T-helper 9 cell (primary cell): Measurements from ENCODE around the gene RABEP2.
"Not testable (repeated sequence)": the region's sequence is repeated elsewhere in the genome, so short reads cannot be mapped to it uniquely, and the experiment has no call there.

Experiments used
- DNase-seq: peaks from one replicate; pipeline ENCODE4 v3.0.0-alpha.2; 2020

The RABEP2 gene

DNA sequence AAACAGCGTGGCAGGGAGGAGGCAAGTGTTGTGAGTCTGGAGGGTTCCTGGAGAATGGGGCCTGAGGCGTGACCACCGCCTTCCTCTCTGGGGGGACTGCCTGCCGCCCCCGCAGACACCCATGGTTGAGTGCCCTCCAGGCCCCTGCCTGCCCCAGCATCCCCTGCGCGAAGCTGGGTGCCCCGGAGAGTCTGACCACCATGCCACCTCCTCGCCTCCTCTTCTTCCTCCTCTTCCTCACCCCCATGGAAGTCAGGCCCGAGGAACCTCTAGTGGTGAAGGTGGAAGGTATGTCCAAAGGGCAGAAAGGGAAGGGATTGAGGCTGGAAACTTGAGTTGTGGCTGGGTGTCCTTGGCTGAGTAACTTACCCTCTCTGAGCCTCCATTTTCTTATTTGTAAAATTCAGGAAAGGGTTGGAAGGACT lies 6.8 kb upstream of the RABEP2 start, which contains the start of gene CD19:
Gene CD19 (plus strand): TSS at position 171 of the 425 bp plus-strand sequence. CDS start 30 bp downstream, at position 201.
- no peak for DNase-seq

DNA sequence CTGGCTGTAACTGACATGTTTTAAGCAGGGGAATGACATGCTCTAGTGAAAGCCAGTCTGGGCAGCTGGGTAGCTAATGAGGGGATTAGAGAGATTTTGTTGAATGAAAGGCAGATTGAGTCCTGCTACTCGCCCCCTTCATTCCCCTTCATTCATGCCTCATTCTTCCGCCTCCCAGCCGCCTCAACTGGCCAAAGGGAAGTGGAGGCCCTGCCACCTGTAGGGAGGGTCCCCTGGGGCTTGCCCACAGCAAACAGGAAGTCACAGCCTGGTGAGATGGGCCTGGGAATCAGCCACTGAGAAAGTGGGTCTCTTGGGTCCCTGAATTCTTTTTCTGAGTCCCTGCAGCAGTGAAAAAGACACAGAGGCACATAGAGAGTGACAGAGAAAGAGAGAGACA lies 5.6 kb upstream of the RABEP2 start:
- no peak for DNase-seq

DNA sequence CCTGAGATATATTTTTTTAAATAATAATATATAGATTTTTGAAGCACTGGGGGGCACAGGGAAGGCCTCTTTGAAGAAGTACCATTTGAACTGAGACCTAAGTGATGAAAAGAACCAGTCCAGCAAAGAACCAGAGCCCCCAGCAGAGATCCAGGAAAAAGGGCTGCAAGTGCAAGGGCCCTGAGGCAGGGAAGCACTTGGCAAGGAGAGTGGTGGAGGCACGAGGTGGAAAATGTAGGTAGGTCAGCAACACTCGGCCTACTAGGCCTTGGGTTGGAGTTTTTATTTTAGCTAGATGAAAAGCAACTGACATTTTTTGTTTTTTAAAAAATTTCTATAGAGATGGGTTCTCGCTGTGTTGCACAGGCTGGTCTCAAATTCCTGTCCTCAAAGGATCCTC lies 5.2 kb upstream of the RABEP2 start:
- no peak for DNase-seq

DNA sequence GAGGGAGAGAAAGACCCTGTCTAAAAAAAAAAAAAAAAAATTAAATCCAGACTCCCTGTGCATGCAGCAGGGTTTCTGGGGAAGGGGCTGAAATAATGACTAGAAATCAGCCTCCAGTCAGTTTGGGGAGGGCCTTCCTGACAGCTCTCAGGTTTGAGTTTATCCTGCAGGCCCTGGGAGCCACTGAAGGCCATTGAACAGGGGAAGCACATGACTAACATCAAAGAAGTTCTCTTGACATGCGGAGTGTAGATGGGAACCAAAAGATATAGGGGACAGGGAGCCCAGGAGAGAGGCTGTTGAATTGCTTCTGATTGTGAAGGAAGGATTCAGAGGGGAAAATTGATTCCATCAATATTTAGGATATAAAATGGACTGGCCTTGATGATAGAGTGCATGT lies 2.8 kb upstream of the RABEP2 start:
- no peak for DNase-seq

DNA sequence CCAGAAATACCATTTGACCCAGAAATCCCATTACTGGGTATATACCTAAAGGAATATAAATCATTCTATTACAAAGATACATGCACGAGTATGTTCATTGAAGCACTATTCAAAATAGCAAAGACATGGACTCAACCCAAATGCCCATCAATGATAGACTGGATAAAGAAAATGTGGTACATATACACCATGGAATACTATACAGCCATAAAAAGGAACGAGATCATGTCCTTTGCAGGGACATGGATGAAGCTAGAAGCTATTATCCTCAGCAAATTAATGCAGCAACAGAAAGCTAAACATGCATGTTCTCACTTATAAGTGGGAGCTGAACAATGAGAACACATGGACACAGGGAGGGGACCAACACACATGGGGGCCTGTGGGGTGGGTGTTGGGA lies 1.2 kb upstream of the RABEP2 start:
- DNase-seq, result not testable (repeated sequence)

DNA sequence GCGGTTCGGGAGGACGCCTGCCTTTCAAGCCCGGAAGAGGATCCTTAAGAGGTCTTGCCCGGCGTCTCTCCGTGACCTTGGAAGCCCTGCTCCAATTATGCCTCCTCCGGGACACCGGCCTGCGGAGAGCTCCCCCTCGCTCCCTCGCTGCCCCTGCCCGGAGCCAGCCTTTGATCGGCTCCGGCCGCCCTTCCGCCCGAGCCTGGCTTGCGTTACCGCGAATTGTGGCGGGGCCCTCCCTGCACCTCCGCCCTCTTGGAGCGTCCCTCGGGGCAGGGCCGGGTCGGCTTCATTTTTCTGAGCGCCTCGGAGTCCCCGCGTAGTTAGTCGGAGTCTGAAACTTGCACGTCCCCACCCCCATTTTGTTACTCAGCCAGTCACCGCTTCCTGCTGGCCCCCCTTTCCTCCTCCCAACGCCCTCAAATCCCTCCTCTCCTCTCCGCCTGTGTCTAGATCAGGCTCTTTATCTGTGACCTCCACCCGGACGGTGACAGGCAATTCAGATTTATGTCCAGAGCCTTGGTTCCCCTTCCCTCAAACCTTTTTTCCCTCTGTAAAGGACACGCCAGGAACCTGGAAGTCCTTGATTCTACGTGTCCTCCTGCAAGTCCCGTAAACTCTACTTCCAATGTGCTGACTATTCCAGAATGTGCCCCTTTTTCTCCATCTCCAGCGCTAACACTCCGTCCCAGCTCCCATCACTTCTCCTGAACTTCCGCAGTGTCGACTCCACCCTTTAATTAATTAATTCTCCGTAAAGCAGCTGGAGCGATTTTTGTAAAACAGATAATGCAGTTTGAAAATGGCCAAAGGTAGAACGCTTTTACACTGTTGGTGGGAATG lies 569 bp upstream of the RABEP2 start:
- peak; percentile 66 for DNase-seq

DNA sequence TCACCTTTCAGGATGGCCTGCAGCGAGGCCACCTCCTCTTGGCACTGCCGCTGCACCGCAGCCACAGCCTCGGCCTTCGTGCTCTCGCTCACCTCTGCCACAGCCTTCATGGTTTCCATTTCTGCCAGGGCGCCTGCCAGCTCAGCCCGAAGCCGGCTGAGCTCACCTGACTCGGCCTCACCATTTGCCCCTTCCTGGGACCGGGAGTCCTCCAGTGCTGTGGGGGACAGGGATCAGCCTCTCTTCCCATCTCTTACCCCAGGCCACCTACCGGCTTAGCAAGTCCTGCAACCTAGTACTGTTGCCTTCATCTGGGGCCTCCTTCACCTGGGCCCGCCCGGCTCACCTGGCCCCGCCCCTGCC lies 658 bp downstream of the RABEP2 start:
- no peak for DNase-seq

DNA sequence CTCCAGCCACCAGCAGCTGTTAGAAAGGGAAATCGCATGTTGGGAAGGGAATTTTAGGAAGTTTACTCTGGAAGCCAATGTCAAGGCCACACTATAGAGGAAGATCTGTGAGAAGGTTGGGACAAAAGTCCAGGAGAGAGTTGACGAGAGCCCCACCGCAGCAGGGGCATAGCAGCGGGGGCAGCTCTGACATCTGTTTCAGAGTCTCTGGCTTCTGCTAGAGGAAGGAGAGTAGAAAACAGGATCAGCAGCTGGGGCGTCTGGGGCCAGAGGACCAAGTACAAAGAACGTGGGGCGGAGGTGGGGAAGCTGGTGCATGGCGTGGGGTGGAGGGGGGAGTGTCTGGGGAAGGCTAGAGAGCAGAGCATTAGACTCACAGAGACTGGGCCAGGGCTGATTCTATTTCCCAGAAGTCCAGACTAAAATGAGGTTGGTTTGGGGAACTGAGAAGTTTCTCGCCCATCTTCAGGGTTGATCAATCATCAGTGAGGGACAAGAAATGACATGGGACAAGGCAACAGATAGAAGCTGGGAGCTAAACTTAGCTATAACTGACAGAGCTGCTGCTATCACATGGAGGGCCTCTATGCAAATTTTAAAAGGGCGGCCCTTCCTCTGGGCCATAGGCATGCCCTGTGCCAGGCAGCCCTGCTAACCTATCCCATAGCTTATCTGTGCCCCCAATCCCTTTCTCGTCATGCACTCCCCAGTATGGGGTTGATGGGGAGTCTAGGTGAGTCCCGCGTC lies 1.2 kb downstream of the RABEP2 start:
- DNase-seq, result no peak

DNA sequence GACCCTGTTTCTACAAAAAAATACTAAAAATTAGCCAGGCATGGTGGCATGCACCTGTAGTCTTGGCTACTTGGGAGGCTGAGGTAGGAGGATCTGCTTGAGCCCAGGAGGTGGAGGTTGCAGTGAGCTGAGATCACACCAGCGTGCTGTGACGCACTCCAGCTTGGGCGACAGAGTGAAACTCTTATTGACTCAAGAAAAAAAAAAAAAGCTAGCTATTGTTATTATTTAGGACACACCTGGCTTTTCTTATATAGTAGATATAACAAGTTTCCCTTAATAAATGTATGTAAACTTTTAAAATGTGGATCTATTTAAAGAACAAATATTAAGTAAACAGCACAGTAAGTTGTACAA lies 1.8 kb downstream of the RABEP2 start:
- DNase-seq, result no peak

DNA sequence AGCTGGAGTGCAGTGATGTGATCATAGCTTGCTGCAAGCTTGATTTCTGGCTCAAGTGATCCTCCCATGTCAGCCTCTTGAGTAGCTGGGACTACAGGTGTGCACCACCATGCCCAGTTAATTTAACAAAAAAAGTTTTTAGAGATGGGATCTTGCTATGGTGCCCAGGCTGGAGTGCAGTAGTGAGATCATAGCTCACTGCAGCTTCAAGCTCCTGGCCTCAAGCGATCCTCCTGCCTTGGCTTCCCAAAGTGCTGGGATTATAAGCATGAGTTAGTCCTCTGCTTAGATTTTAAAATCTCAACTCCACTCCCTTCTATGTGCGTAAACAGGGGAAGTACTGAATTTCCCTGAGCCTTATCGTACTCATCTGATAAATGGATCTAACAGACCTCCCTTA lies 6.3 kb downstream of the RABEP2 start:
- no peak for DNase-seq

DNA sequence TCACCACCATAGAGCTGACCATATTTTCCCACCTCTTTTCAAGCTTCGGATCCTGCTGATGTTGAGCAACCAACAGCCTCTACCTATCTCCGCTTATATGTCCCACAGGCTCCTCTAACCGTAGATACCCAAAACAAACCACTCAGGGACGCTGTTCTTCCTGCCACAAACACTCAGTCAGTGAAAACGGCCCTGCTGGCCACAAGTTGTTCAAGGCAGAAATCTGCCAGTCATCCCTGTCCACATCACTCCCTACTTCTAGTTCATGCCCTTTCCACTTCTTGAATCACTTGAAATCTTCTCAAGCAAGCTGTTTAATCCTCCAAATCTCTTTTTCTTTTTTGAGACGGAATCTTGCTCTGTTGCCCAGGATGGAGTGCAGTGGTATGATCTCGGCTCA lies 7.9 kb downstream of the RABEP2 start:
- DNase-seq, result no peak

DNA sequence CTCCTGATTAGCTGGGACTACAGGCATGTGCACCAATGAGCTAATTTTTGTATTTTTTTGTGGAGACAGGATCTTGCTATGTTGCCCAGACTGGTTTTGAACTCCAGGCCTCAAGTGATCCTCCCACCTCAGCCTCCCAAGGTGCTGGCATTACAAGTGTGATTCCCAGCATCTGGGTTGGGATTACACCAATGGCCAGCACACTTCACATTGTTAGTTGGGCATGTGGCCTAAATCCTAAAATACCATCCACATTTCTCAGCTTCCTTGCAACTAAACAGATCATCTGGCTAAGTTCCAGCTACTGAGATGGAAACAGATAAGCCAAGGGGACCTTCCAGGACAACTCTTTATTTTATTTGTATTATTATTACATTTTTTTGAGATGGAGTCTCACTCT lies 9.9 kb downstream of the RABEP2 start:
- no peak for DNase-seq

DNA sequence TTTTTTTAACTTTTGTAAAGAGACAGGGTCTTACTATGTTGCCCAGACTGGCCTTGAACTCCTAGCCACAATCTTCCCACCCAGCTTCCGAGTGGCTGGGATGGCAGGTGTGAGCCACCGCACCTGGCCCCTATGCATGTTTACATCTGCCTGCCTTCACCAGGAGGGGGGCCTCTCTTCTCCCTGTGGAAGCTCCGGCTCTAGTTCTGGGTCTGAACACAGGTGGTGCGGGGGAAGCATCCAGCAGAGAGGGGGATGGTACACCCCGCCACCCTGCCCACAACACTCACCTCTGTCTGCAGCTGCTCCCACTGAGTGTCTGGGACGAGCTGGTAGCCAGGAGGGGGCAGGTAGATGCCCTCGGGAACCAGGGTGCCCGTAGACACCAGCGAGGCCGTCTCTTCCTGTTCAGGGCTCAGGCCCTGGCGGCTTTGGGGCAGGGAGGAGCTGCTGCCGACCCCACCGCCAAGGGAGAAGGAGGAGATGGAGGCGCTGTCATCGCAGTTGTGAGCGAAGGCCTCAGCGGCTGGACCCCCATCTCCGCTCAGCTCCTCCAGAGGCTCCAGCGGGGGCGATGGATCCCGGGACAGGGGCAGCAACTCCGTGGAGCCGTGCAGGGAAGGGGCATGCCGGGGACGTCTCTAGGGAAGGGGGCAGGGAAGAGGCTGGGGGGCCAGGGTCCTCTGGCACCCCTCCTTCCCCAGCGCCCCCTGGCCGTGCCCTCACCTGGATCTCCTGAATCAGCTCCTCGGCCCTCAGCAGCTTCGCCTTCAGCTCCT lies 10.9 kb downstream of the RABEP2 start:
- DNase-seq, result no peak

DNA sequence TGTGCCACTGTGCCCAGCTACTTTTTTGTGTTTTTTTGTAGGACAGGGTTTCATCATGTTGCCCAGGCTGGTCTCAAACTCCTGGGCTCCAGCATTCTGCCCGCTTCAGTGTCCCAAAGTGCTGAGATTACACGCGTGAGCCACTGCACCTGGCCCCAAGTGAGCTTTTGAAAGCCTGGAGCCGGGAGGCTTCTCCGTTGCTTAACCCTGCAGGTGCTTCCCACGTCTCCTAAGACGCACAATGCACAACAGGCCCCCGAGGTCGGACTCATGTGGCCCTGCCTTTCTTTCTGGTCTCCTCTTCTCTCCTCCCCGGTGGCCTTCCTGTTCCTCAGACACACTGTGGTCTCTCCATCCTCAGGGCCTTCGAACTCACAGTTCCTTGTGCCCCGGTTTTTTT lies 12.5 kb downstream of the RABEP2 start:
- DNase-seq, result no peak

DNA sequence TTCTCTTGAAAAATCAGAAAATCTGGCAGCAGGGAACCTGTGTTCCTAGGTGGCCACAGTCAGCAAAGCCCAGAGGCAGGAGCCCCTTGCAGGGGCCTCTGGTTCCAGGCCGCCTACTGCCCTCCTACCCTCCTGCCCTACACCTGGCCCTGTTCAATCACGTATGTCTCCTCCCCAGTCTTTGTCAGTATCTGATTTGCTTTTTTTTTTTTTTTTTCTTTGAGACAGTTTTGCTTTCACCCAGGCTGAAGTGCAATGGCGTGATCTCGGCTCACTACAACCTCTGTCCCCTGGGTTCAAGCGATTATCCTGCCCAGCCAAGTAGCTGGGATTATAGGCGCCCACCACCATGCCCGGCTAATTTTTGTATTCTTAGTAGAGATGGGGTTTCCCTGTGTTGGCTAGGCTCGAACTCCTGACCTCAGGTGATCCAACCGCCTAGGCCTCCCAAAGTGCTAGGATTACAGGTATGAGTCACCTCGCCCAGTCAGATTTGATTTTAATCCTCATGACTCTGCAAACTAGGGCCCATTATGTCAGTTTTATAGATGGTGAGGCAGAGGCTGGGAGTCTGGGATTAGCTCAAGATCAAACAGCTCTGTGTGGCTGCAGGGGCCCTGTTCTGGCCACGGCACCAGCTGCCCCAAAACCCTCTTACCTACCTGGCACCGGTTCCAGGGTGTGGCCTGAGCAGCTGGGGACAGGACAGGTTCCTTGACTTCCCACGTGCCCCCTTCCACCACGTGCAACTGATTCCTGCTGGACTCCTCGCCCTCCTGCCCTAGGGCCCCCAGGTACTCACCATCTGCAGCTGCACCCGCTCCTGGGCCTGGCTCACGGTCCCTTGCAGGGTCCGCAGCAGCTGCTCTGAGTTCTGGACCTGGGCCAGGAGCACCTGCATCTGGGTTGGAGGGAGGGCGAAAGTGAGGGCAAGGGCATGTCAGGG lies 14.7 kb downstream of the RABEP2 start:
- DNase-seq, result no peak

DNA sequence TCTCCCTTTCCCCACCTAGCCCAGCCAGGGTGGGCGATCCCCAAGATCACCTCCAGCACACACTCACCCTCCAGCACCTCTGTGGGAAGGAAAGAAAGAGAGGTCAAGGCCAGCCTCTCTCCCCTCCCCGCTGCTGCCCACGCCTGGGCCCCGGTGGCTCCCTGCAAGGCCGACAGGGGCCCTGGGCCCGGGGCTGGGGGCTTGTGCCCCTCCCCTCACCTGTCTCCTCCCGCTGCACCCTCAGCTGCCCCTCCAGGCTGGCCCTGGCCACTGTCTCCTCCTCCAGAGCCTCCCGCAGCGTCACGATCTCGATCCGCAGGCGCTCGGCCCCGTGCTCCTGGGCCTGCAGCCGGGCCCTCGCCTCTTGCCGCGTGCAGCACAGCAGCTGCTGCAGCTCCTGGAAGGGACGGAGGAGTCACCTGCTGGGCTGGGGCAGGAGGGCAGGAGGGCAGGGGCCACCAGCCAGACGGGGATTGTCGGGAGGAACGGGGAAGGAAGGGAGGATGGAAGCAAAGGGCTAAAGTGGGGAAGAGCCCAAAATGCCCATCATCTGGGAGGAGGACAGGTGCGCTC lies 19.2 kb downstream of the RABEP2 start:
- DNase-seq, result no peak

DNA sequence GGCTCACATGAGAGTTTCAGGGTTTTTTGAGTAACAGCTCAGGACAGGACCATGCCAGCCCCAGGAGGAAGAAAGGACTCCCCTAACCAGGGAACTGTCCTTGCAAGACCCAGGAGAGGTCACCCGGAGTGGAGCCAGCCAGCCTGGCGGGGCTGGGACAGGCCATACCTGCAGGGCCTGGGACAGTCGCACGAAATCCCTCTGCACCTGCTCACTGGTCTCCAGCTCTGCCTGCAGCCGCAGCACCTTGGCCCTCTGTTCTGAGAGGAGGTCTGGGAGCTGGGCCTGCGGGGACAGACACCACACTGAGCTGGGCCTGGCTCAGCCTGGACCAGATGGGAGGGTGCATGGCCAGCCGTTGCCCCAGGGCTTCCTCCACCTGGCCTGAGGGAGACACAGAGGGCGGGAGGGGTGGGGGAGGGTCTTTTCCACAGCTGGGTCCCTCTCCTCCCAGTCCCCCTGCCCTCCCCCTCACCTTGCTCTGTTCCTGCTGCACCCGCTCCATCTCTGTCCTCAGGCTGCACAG lies 19.7 kb downstream of the RABEP2 start:
- no peak for DNase-seq

DNA sequence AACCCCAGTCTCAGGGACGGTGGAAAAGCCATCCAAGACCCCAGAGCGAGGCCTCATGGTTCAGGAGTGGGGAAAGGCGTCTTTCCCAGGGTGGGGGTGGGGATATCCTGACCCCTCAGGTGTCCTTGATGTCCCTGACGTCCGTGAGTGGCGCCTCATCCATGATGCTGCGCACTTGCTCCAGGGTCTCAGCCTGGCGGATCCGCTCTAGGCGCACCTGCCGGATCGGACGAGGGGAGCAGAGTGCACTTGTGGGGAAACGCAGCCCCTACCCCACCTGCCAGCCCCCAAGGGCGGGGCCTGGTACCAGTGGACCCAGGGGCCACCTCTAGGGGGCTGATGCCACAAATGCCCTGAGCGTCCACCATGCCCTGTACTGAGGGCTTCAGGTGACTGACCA lies 20.2 kb downstream of the RABEP2 start:
- no peak for DNase-seq

DNA sequence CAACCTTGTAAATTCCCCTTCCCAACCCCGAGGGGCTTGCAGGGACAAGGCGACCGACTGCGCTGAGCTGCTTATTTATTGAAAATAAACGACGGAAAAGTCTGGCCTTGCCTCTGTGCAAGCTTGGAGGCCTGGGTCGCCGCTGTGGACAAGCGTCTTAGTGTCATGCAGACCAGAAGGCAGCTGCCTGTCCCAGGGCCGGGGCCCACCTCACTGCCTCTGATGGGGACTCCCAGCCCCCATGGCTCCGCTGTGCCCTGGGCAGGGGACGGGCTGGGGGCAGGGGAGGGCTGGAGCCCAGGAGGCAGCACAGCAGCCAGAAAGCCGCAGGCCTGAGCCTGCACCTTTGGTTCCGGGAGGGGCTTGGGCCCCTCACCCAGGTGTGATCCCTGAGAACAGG lies 20.7 kb downstream of the RABEP2 start:
- DNase-seq, result no peak

DNA sequence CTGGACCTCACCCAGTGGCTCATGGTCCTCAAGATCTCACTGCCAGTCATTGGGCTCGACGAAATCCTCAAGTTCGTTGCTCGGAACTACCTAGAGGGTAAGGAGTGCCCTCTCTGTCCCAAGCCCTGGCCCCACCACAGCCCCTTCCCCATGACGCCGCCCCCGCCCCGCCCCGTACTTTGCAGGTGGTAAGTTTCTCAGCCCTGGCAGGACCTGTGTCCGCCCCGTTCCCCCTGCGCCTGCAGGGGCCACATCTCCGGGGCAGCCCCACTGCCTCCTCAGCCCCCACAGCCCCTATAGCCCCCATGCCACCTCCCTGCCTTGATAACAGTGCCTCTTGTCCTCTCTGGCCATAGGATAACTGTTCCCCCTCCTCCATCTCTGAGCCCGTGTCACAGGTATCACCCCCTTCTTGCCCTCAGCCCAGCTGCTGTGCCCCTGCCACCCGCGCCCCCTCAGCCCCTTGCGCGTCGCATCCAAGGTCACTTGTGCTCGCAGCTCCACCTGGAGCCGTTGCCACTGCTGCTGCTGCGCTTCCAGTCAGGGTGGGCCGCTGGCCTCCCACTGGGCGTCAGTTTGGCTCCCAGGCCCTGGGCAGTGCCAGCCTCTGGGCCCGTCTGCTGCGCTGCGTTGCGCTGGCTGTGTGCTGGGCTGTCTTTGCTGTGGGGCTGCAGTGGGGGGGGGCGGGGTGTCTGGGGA lies 21.5 kb downstream of the RABEP2 start:
- DNase-seq, result no peak

DNA sequence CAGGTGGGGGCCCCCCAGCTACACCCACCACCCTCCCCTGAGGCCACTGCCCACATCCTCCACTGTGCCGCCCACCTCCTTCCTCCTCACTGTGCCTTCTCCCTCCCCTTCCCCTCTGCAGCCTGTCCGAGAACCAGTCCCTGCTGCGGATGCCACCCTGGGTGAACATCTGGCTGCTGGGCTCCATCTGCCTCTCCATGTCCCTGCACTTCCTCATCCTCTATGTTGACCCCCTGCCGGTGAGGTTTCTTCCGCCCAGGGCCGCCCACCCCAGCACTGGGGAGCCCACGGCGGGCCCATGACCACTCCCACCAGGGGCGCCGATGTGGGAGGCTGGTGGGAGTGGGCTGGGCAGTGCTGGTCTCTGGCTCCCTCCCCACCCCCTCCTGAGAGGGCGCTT lies 22.1 kb downstream of the RABEP2 start:
- no peak for DNase-seq
